GM06990 (cell line): ENCODE data around the gene MRGPRG.

ENCODE experiments used
- DNase-seq: peaks from one replicate; pipeline ENCODE4 v3.0.0-alpha.2; 2011; ENCODE audit not compliant: insufficient read length; ENCODE audit errors: extremely low read depth
- H3K27me3 ChIP-seq: replicated peaks from 2 replicates; pipeline ENCODE4 v1.6.0; 2011; ENCODE audit warnings: low read length; ENCODE audit not compliant: control insufficient read depth, insufficient read depth
- H3K36me3 ChIP-seq: 2 replicates; pipeline ENCODE4 v1.5.1; 2011; ENCODE audit warnings: low read length; ENCODE audit not compliant: control insufficient read depth, insufficient read depth
- H3K4me3 ChIP-seq: replicated peaks from 2 replicates; pipeline ENCODE4 v1.5.1; 2011; ENCODE audit warnings: low read depth, mild to moderate bottlenecking, control low read depth, low read length
- TF ChIP-seq, protein P1 (sequence below): IDR thresholded peaks from 2 replicates; pipeline ENCODE4 v1.5.1; 2011; ENCODE audit warnings: low read length, control low read depth, mild to moderate bottlenecking, inconsistent platforms; ENCODE audit not compliant: insufficient read depth, poor library complexity, severe bottlenecking

The MRGPRG gene

DNA sequence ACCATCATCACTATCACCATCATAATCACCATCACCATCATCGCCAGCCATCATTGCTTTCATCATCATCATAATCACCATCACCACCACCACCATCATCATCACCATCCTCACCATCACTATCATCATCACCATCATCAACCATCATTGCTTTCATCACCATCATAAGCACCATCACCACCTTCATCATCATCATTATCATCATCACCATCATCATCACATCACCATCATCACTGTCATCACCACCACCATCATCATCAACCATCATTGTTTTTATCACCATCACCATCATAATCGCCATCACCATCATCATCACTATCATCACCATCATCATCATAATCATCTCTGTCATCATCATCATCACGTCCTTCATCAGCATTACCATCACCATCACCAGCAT, 44.2 kb downstream of the MRGPRG start:
- DNase-seq = no peak
- TF ChIP-seq, protein P1, sequence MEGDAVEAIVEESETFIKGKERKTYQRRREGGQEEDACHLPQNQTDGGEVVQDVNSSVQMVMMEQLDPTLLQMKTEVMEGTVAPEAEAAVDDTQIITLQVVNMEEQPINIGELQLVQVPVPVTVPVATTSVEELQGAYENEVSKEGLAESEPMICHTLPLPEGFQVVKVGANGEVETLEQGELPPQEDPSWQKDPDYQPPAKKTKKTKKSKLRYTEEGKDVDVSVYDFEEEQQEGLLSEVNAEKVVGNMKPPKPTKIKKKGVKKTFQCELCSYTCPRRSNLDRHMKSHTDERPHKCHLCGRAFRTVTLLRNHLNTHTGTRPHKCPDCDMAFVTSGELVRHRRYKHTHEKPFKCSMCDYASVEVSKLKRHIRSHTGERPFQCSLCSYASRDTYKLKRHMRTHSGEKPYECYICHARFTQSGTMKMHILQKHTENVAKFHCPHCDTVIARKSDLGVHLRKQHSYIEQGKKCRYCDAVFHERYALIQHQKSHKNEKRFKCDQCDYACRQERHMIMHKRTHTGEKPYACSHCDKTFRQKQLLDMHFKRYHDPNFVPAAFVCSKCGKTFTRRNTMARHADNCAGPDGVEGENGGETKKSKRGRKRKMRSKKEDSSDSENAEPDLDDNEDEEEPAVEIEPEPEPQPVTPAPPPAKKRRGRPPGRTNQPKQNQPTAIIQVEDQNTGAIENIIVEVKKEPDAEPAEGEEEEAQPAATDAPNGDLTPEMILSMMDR = no peak
- no peaks in the 10 kb centered on the region for H3K36me3 ChIP-seq
- H3K4me3 ChIP-seq = no peak overlapping the region
- H3K27me3 ChIP-seq = no peaks in the 10 kb centered on the region; the same call in 1 of the 2 replicates

DNA sequence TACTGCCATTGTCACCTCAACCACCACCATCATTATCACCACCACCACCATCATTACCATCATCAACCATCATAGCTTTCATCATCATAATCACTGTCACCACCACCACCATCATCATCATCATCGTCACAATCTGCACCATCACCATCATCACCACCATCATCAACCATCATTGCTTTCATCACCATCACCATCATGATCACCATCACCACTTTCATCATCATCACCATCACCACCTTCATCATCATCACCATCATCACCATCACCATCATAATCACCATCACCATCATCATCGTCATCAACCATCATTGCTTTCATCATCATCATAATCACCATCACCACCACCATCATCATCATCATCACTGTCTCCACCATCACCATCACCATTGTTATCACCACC, 44.8 kb downstream of the MRGPRG start:
- Histone ChIP-seq H3K4me3 (no peak overlapping the region), H3K27me3 (no peaks in the 10 kb centered on the region; the same call in 1 of the 2 replicates), H3K36me3 (no peaks in the 10 kb centered on the region)
- DNase-seq = no peak
- TF ChIP-seq, protein P1 = no peak

DNA sequence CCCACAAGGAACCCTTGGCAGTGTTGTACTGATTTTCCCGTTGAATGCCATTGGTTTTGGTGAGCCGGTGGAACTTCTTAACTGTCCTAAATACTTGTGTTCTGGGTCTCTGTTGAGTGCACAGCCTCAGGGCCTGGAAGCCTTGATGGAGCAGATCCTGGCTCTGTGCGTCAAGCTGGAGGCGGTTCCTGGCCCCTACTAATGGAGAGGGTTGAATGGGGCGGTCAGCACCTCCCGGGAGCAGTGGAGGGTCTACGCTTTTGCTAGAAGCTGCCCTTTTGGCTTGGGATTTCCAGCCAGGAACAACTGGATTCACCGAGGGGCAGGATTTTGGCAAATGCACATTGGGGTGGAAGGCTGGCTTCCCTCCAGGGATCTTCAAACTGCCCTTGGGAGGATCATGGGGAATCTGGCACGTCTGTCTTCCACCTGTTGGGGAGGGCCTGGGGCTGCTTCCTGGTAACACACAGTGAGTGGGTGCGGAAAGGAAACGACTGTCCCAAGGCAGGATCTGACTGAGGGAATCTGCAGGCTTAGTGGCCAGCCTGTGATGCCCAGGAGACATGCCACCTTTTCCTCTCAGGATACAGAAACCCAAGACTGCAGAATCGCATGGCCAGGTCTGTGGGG, 46.6 kb downstream of the MRGPRG start:
- no peak for DNase-seq
- H3K27me3 ChIP-seq = no peaks in the 10 kb centered on the region; the same call in 1 of the 2 replicates
- no peak overlapping the region for H3K4me3 ChIP-seq
- H3K36me3 ChIP-seq = no peaks in the 10 kb centered on the region
- TF ChIP-seq, protein P1 = no peak

DNA sequence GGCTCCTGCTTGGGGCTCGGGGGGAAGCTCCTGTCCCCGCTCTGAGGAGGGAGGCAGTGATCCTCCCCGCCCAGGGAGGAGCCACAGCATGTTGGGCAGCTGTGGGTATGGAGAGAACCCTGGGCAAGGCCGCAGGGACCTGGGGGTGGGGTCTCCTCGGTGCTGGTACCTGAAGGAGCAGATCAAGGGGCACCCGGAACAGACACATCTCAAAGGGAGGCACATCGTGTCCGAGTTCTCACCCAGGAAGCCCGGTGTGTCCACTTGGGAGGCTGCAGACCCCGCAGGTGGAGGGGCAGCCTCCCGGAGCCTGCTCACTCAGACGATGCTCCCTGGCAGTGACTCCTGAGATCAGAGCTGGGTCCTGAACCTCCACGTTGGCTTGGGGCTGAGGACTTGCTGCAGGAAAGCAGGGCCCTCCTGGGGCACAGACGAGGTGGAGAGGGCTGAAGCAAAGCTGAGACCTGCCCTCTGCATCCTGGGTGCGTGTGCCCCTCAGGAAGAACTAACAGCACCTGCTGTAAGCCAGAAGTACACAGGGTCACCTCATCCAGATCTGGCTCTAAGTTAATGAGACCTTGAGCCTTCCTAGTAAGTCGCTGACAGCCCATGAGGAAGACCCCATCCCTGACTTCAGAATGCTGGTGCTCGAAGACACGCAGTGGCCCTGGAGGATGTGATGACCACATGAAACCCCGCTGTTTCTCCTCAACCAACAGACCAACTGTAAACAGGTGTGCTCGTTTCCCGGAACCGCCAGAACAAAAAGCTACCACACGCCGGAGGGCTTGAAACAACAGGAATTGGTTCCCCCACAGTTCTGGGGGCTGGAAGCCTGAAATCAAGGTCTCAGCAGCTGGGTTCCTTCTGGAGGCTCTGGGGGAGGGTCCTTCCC, 47.6 kb downstream of the MRGPRG start:
- H3K4me3 ChIP-seq = no peak overlapping the region
- TF ChIP-seq, protein P1 = no peak
- no peaks in the 10 kb centered on the region for H3K36me3 ChIP-seq
- no peak for DNase-seq
- peaks cover 3% of the 10 kb centered on the region; the same call in 1 of the 2 replicates for H3K27me3 ChIP-seq

DNA sequence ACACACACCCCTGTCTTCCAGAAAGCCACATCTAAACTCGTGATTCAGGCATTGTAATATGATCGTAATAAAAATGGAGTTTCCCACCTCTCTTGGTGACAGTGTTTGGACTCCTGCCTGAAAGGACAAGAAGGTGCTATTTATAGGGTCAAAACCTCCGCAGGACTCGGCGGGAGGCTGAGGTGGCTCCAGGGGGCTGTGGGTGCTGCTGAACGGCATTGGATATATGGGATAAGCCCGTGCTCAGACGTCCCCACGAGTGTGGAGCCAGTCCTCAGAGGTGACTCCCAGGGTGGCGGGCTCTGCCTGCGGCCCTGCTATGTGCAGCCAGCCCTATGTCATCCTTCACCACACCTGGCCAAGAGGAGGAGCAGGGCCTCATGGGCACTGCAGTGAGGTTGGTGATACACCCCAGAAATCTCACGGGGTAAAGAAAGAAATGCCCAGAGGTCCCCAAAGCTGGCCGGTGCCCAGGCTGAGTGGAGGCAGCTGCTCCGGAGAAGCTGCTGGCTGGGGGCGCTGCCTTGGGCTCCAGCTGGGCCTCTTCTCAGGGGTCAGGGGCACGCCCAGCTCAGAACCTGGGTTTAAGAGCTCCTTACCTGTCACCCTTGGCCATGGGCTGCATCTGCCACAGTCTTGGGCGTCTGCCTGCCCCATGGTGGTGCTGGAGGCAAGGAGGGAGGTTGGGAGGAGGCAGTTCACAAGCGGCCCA, 48.4 kb downstream of the MRGPRG start:
- H3K27me3 ChIP-seq = peaks cover 3% of the 10 kb centered on the region; the same call in 1 of the 2 replicates
- TF ChIP-seq, protein P1 = no peak
- H3K36me3 ChIP-seq = no peaks in the 10 kb centered on the region
- no peak for DNase-seq
- H3K4me3 ChIP-seq = no peak overlapping the region
